Activated CD4-positive, alpha-beta T cell treated with anti-CD3 and anti-CD28 coated beads, Interleukin-2, amount 50 U/mL, for 1 hour (primary cell): ENCODE results near the gene PSMD13.
"Not testable (repeated sequence)": the region's sequence is repeated elsewhere in the genome, so short reads cannot be mapped to it uniquely, and the experiment has no call there.

Experiments
- DNase-seq: peaks from one replicate; pipeline ENCODE4 v3.0.0-alpha.2; 2020

Gene PSMD13

DNA sequence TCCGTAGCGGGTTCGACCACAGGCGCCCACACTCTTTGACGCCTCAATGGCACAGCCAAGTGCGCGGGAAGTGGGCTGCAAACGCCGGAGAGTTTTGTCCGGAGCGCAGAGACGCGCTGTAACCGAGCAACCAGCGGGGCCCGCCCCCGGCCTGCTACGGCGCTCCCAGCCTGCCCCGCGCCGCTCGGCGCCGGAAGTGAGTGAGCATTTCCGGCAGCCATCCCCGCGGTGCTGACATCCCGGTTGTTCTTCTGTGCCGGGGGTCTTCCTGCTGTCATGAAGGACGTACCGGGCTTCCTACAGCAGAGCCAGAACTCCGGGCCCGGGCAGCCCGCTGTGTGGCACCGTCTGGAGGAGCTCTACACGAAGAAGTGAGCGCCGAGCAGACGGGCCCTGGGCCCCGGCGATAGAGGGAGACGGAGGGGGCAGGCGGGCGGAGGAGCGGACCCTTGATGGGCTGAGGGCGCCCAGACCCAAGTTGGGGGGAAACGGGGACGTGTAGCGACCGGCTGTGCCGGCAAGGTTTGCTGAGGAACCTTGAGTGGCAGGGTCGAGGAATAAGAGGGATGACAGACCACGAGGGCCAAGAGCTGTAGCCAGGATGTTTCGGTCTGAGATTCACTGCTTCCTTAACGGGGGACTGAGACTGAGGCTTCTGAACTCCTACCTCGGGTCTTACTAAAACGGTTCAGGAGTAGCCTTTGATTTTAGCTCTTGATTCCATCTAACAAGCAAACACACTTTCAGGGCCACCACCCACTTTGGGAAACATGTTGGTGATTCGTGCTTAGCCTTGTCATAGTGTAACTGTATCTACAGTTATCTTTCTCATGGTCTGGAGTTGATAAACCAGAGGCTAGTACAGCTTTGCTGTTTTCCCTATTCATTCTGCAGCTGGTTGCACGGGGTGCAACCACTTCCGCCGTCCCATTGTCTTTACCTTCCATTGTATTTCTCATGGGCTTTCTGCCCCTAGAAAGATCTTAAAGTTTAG lies at the start of gene PSMD13:
Gene PSMD13 (plus strand): TSS at position 203 of the 994 bp plus-strand sequence. CDS start 74 bp downstream, at position 277.
- DNase-seq = peak; percentile 85

DNA sequence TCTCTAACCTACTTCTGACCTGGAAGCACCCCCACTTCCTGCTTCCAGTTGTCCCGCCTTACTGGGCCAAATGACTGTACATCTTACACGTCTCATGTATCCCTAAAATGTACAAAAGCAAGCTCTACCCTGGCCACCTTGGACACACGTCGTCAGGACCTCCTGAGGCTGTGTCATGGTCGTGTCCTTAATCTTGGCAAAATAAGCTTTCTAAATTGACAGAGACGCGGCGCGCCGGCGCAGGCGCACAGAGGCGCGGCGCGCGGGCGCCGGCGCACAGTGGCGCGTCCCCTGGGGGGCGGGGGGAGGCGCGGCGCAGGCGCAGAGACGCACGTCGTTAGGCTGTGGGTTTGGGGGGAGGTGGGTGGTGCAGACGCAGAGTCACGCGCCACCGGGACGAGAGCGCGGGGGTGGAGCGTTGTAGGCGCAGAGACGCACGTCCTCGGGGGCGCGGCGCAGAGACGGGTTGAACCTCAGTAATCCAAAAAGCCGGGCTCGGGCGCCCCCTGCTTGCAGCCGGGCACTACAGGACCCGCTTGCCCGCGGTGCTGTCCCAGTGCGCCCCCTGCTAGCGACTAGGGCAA lies 47.5 kb upstream of the PSMD13 start:
- DNase-seq = not testable (repeated sequence)

DNA sequence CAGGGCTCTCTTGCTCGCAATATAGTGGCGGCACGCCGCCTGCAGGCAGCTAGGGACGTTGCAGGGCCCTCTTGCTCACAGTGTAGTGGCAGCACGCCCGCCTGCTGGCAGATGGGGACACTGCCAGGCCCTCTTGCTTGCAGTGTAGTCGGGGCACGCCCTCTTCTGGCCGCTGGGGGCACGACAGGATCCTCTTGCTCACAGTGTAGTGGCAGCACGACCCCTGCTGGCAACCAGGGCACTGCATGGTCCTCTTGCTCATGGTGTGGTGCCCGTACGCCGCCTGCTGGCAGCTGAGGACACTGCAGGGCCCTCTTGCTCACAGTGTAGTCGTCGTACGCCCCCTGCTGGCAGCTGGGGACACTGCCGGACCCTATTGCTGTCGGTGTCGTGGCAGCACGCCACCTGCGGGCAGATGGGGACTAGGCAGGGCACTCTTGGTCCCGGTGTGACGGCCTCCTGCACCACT lies 46.9 kb upstream of the PSMD13 start:
- peak; percentile 41 for DNase-seq

DNA sequence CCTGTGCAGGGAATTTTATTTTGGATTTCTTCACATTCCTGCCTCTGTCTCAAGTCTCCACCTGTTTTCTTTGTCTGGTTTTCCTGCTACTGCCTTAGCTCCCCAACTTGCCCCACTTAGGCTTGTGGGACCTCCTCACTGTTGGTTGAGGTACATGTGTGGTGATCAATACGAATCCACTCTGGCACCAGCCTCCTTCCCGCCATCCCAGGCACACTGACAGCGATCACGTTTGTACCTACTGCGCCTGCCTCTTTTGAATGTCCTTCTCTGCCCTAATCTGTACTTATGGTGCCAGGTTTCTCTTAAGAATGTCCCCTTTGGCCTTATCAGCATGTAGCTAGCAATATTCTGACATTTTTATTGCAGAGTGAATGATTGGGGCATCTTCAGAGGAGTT lies 46.2 kb upstream of the PSMD13 start:
- not testable (repeated sequence) for DNase-seq

DNA sequence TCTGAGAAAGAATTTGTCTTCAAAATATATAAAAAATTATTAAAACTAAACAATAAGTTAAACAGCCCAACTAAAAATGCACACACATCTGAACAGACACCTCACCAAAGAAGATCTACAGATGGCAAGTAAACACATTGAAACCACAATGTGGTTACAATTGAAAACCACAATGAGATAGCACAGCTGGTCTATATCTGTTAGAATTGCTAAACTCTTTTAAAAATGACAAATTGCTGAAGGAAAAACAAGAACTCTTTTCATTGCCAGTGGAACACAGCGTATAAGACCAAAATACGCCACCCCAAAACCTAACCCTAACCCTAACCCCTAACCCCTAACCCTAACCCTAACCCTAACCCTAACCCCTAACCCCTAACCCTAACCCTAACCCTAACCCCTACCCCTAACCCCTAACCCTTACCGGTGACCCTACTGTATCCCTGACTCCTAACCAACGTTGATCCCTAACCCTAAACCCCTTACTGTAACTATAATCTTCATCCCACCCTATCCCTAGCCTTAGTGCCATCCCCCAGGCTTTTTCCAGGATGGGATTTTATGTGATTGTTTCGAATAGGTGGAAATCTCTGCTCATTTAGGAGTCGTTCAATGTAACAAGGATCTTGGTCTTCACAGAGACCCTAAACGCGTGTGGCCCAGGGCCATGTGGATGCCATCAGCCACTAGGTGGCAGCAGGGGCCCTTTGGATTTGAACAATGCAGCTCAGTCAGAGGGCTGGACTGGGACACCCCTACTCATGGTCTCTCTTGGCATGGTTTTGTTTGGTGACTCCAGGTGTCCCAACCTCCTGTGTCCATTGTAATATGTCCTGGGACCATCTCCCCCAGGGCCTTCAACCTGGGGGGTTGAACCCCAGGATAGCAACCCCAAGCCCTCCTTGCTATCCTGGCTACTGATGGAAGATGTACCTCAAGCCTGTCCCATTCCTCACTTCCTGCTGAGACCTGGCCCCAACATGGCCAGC lies 45.0 kb upstream of the PSMD13 start:
- DNase-seq = peak; percentile 40

DNA sequence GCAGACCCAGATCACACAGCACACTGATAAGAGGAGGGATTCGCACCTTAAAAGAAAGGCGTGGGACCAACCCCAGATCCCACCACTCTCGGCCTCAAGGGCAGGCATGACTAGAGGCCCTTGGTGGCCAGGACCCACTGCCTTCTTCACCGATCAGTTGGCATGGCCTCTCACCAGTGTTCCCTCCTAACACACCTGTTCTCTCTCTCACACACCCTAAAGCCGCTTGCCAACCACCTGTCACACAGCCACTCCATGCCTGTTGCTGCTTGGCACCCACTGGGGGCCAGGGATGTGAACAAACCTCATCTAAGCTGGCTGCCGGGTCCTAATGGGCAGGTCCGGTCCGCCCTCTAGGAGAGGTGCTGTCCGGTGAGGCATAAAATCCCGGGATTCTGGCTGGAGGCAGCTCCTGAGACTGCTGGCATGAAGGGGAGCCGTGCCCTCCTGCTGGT lies 44.1 kb upstream of the PSMD13 start, which contains the start of gene SCGB1C1:
Gene SCGB1C1 (plus strand): TSS at position 405 of the 455 bp plus-strand sequence. CDS start 22 bp downstream, at position 427.
- DNase-seq = not testable (repeated sequence)

DNA sequence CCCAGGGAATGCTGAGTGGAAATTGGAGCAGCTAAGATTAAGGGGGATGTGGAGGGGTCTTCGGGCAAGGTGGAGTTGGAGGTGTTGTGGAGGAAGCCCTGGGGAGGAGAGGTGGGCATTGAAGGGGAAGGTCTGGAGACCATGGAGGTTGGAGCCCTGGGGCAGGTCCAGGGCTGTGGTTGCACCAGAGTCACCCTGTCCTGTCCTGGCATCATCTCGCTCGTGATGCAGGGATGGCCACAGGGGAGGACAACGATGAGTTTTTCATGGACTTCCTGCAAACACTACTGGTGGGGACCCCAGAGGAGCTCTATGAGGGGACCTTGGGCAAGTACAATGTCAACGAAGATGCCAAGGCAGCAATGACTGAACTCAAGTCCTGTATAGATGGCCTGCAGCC lies 43.3 kb upstream of the PSMD13 start:
- DNase-seq = not testable (repeated sequence)

DNA sequence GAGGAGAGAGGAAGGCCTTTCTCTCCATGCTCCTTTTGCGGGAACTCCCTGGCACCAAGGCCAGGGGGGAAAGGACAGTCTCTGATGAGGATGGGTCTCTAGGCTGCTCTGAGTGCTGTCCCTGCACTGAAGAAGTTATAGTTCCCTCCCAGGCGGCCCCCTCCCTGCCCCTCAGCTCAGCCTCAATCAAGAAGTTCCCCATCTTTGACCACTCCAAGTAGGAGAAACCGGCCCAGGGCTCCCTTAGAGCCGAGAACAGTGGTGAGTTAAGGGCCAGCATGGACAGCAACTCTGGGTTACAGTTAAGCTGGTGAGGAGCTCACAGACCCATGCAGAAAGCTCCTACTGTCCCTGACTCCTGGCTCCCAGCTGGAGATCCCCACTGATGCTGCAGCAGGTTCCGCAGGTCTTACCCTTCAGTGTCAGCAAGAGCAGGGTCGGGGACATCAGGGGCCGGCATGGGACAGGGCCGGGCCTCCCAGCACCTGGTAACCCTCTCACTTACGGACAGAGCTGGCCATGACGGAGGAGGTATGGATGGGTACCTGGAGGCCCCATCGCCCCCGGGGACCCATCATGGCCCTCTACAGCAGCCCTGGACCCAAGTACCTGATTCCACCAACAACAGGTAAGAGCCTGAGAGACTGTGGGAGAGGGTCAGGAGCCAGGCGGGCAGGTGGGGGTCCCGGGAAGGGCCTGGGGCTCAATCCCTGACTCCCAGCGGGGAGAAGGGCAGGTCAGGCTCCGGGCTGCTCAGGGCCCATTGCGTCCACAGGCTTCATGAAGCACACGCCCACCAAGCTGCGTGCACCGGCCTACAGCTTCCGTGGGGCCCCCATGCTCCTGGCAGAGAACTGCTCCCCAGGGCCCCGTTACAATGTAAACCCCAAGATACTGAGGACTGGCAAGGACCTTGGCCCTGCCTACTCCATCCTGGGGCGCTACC lies 39.7 kb upstream of the PSMD13 start:
- DNase-seq = no peak

DNA sequence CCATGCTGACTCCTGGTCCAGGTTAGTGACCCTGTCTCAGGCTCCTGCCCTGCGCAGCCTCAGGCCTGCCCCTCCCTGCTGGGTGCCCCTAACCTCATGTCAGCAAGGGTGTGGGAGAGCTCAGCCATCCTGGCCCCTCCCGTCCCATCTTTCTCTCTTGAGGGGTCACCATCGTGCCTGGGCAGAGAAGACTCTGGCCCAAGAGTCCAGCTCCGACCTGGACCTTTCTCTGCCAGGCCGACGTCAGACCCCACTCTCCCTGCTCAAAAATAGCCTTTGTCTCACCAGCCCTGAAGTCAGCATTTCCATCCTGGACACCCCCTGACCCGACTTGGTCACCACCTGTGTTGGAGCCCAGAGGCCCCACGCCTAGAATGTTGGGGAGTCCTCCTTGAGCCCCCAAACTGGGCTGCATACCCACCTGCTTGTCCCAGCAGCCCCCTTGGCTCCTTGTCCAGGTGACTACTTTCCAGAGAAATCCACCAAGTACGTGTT lies 39.0 kb upstream of the PSMD13 start:
- no peak for DNase-seq

DNA sequence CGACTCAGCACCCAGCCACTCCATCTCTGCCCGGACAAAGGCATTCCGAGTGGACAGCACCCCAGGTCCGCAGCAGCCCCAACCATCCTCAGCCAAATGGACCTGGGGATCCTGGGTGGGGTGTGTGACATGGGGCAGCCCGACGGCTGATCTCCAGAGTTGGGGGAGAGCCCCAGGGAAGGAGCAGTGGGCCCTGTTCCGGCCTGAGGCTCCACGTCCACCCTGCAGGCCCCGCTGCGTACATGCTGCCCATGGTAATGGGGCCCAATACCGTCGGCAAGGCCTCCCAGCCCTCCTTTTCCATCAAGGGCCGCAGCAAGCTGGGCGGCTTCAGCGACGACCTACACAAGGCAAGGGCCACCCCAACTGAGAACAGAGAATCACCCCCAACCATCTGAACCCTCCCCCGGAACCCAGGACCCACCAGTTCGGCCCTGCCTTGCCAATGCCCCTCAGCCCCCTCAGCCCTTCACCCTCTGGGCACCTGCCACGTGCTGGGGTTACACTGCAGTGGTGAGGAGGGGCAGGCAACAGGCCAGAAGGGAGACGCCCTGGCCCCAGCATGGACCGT lies 38.5 kb upstream of the PSMD13 start:
- no peak for DNase-seq

DNA sequence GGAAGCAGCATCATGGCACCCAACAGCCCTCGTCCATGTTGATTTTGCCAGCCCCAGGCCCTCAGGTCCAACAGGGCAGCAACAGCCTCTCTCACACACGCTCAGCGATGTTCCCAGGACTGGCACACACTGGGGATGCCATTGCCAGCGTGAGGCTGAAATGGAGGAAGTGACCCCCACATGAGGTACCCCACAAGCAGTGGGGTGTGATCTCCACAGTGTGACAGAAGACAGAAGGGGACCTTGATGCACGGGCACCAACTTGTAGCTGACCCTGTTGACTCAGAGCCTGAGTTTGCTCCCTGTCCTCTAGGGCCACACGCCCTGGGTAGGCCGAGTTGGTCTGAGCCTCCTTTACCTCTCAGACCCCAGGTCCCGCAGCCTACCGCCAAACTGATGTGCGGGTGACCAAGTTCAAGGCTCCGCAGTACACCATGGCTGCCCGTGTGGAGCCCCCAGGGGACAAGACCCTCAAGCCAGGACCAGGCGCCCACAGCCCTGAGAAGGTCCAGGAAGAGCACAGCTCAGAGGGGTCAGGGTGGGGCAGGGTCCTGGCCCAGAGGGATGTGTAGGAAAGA lies 37.7 kb upstream of the PSMD13 start:
- no peak for DNase-seq

DNA sequence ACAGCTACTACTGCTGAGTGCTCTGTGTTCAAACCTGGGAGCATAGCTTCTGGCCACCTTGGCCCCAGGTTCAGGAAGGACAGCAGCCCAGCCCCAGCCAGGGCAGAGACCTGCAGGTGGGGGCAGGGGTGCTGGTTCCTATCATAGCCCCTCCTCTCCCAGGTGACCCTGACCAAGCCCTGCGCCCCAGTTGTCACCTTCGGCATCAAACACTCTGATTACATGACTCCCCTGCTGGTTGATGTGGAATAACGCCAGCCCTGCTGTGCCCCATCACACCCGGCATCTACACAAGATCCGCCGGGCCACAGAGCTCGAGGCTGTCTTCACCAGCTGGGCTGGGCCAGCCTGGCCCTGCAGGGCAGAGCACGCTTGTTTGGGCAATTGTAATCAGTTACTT lies 37.0 kb upstream of the PSMD13 start:
- DNase-seq = no peak

DNA sequence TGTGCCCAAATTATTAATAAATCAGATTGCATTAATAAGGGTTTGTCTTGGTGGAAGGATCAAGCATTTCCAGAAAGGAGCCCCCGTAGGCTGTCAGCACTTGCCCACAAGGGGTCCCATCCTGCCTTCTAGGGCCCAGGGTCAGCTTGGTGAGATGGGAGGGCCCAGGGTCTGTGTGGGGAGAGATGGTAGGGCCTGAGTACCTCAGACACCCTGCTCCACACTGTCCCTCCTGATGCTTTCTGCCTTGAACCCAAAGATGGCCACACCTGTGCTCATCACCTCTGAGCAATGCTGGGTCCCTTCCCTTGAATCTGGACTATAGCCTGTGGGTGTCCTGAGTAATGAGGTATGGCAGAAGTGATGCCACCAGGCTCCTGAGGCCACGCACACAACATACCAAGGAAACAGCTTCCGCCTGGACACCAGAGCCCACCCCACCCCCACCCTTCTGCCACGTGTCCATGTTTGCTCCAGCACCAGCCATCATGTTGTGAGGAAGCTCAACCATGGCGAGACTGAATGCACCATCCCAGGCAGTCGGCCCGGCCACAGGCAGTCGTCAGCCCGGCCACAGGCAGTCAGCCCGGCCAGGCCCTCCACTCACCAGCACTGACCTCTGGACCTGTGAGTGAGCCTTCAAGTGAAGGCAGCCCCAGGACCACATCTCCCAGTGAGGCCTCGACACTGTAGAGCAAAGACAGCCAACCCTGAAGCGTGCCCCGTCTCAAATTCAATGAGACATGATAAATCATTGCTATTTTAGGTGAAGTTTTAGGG lies 36.4 kb upstream of the PSMD13 start:
- no peak for DNase-seq

DNA sequence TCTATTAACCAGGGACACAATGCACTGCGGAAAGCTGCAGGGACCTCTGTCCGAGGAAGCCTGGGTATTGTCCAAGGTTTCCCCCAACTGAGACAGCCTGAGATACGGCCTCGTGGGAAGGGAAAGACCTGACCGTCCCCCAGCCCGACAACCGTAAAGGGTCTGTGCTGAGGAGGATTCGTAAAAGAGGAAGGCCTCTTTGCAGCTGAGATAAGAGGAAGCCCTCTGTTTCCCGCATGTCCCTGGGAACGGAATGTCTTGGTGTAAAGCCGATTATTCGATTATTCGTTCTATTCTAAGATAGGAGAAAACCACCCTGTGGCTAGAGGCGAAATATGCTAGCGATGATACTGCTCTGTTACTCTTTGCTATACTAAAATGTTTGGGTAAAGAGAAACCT lies 34.8 kb upstream of the PSMD13 start:
- no peak for DNase-seq

DNA sequence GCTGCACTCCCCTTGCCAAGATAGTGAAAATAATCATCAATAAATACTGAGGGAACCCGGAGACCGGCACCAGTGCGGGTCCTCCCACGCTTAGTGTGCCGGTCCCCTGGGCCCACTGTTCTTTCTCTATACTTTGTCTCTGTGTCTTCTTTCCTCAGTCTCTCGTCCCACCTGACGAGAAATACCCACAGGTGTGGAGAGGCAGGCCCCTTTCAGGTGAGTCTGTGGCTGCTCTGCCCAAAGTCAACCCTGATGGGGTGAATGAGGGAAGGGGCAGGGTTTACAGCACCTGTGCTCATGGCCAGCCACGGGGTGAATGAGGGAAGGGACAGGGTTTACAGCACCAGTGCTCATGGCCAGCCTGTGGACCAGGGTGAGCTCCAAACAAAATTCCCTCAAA lies 34.3 kb upstream of the PSMD13 start:
- no peak for DNase-seq

DNA sequence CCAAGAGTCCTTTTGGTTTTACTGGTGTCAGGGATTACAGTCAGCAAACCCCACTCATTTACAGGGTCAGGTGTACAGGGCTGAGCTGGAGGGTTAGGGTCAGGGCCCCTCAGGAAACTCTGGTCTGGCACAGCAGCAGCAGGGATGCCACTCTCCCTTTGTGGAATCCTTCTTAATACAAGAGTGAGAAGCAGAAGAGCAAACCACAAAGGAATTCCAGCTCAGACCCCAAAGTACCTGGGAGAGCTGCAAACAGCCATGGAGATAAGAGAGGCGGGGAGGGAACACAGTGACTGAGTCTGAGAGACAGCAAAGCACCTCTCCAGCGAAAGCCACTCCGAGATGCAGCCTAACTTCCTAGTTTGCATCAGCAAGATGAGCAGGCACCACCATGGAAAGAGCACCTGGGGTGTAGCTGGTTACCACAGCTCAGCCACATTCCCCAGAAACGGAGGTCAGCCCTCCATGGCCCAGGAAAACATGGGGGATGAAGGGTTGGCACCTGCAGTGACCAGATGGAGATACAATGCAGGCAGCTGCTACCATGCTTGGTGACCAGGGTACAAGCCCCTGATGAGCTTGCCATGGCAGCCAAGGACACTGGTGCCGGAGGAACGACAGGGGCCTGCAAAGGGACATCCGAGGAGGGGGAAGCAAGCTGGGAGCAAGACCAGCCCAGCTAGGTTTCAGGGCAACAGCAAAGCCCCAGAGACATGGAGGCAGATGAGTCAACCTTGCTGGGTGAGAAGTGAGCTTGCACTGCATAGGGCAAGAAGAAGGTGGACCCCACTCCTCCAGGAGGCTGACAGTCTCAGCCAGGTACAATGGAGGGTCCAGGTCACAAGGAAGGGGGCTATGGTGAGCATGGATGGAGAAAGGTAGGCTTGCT lies 33.5 kb upstream of the PSMD13 start:
- DNase-seq = no peak

DNA sequence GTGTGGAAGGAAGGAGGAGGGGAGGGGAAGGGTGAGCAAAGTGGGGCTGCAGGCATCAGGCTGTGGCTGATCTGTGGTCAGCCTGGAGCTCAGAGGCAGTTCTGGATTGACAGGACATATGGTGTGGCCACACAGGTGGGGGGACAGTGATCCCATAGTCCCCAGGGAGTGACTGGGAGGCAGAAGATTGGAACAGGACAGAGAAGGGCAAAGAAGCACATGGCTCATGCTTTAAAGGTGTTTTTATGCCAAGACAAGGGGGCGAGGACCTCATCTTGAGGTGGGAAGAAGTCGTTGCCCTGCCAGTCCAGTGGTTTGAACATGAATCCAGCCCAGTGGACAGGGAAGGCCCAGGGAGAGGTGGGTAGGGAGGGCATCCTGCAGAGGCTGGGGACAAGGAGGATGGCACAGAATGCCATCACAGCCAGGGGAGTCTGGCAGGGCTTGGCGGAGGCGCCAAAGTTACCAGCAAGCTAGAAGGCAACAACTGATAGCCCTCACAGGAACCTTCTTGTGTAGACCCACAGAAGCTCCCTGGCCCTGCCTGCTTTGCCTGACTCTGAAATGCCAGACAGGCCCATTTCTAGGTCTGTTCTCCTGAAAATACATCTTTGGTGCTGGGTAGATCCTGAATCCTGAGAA lies 32.7 kb upstream of the PSMD13 start:
- no peak for DNase-seq

DNA sequence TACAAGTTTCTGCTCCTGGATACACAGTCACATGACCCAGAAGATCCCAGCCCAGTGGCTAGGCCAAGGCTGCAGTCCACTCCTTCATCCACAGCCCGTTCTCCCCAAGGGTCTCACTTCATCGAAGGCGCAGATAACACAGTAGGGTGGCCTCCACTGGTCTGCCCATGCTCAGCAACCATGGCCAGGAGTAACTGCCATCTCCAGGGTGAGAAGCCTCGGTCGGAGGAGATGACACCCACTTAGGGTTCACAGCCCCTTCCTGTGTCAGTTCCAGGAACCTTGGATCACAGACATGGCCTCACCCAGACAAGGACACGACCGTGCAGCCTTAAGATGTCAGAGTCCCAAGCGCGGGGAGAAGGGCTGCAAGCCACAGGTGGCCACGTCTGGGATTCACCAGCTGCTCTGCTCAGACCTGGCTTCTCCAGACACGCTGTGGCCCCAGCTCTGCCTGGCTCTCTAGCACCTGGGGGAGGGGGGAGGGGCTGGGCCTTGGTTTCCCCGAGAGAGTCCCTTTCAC lies 32.1 kb upstream of the PSMD13 start:
- no peak for DNase-seq
